ENCODE data around the gene CTNS.

The CTNS gene

DNA sequence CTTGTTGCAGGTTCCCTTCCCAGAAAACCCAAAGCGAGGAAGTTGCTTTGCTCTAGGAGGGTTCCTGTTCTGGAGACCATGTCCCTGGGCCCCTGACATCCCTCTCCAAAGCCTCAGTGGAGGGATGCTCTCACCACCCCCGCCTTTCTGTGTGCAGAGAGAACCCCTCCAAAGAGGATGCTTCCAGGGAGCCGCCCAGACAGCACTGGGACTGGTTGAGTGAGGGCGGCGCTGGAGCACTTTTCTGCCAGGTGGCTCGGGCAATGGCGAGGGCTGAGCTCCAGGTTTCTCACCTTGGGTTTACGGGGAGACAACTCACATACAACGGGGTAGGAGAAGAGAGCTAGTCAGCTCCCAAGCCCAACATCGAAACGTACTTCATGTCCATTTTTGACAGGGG, 39.3 kb downstream of the CTNS start:
- H3K27ac ChIP-seq (ENCODE audit: insufficient read depth in 1 of 2, low read depth in 1 of 2, low read length in 2 of 2, poor library complexity in 1 of 2, severe bottlenecking in 2 of 2), result no peak overlapping the region
- CTCF ChIA-PET, result interaction anchor here (1.5 kb wide), 1 partner anchor 155 kb away, joined by 3 read pairs; no protein-coding TSS in a partner anchor
- no peak overlapping the region for H3K4me3 ChIP-seq (ENCODE audit: control insufficient read depth in 1 of 7, extremely low read depth in 1 of 7, insufficient read depth in 4 of 7, low read depth in 2 of 7, low read length in 6 of 7)
- peaks cover 0 to 3% (median 1%) of the 10 kb centered on the region in 4 experiments for H3K36me3 ChIP-seq (ENCODE audit: control insufficient read depth in 4 of 4, insufficient read depth in 4 of 4, low read length in 3 of 4)
- no peak for DNase-seq
- H3K27me3 ChIP-seq (replicated peaks in 2 of 5; ENCODE audit: control insufficient read depth in 4 of 5, insufficient read depth in 5 of 5, low read length in 4 of 5), result no peaks in the 10 kb centered on the region
- no peaks in the 10 kb centered on the region for H3K4me1 ChIP-seq (ENCODE audit: control extremely low read depth in 1 of 4, control insufficient read depth in 4 of 4, insufficient read depth in 4 of 4, low read length in 3 of 4)
- POLR2A ChIA-PET, result no interaction called here
- no peaks in the 10 kb centered on the region for H3K9me3 ChIP-seq (ENCODE audit: control extremely low read depth in 1 of 5, control insufficient read depth in 4 of 5, insufficient read depth in 2 of 5, low read depth in 1 of 5, low read length in 4 of 5)
- 94% methylated on average over 11 of the region's 11 CpGs for WGBS (ENCODE audit: insufficient coverage)

DNA sequence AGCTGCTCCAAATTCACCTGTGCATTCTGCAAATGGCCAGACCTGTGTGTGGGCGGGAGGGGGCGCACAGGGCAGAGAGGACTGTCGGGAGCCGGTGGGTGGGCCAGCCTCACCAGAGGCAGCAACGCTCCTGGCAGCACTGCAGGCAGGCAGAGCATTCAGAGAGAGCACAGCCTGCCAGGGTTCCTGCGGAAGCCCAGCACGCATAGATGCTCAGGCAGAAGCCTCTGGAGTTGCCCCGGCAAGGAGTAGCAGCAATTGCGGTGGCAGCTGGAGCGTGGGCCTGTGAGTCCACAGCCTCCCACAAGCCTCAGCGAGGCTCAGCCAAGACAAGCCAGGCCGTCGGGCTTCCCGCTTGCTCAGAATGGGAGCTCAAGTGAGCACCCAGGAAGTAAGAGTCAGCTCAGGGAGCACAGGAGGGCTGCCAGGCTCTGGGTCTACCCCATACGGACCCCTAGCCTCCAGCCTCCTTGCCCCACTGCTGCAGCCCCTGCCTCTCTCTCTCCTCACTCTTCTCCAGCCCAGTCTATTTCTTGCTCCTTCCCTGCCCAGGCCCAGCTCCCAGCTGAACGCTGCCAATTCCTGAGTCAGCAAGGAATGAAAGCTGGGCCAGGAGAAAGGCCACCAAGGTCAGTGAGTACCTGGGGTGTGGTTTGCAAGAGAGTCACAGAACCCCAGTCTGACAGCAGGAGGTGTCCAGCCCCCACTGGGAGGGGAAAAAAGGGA, 41.7 kb downstream of the CTNS start:
- no peak for DNase-seq
- H3K27ac ChIP-seq (ENCODE audit: insufficient read depth in 1 of 2, low read depth in 1 of 2, low read length in 2 of 2, poor library complexity in 1 of 2, severe bottlenecking in 2 of 2), result no peak overlapping the region
- ChIA-PET POLR2A (no interaction called here), CTCF (interaction anchor here (0.9 to 1.3 kb wide), 4 partner anchors 14 to 149 kb away, joined by 3 to 4 read pairs (median 3); no protein-coding TSS in a partner anchor)
- no peak overlapping the region for H3K4me3 ChIP-seq (ENCODE audit: control insufficient read depth in 1 of 7, extremely low read depth in 1 of 7, insufficient read depth in 4 of 7, low read depth in 2 of 7, low read length in 6 of 7)
- H3K27me3 ChIP-seq (replicated peaks in 2 of 5; ENCODE audit: control insufficient read depth in 4 of 5, insufficient read depth in 5 of 5, low read length in 4 of 5), result no peaks in the 10 kb centered on the region
- no peaks in the 10 kb centered on the region for H3K9me3 ChIP-seq (ENCODE audit: control extremely low read depth in 1 of 5, control insufficient read depth in 4 of 5, insufficient read depth in 2 of 5, low read depth in 1 of 5, low read length in 4 of 5)
- 93% methylated on average over 16 of the region's 16 CpGs for WGBS (ENCODE audit: insufficient coverage)
- H3K36me3 ChIP-seq (ENCODE audit: control insufficient read depth in 4 of 4, insufficient read depth in 4 of 4, low read length in 3 of 4), result no peaks in the 10 kb centered on the region
- H3K4me1 ChIP-seq (ENCODE audit: control extremely low read depth in 1 of 4, control insufficient read depth in 4 of 4, insufficient read depth in 4 of 4, low read length in 3 of 4), result peaks cover 0 to 2% (median 0%) of the 10 kb centered on the region in 4 experiments

DNA sequence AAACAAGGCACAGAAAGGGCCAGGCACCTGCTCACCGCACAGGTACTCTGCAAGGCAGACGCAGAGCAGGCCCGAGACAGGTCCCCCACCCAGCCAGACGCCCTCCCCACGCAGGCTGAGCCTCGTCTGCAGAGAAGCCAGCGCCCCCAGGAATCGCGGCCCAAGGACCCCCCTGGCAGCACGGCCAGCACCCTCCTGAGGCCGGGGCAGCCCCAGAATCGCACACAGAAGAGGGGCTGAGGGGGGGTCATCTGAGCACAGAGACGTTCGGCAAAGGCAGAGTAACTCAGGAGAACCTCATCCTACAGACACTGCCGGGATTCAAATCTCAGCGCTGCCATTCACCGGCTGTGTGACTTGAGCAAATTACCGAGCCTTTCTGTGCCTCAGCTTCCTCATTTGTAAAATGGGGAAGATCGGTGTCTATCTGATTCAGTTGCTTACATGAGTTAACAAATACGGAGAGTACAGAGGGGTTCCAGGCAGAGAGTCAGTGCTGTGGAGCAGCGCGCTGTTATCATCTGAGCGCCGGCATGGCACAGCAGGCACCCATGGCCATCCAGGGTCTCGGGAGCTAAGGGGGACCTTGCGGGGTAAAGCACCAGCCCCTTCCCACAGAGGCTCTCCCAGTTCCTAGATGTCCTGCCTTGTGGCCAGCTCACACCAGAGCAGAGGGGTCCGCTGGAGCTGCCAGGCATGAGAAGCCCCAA, 42.4 kb downstream of the CTNS start:
- H3K4me3 ChIP-seq (ENCODE audit: control insufficient read depth in 1 of 7, extremely low read depth in 1 of 7, insufficient read depth in 4 of 7, low read depth in 2 of 7, low read length in 6 of 7), result no peak overlapping the region
- H3K27ac ChIP-seq (ENCODE audit: insufficient read depth in 1 of 2, low read depth in 1 of 2, low read length in 2 of 2, poor library complexity in 1 of 2, severe bottlenecking in 2 of 2), result no peak overlapping the region
- POLR2A ChIA-PET, result no interaction called here
- H3K36me3 ChIP-seq (ENCODE audit: control insufficient read depth in 4 of 4, insufficient read depth in 4 of 4, low read length in 3 of 4), result no peaks in the 10 kb centered on the region
- H3K9me3 ChIP-seq (ENCODE audit: control extremely low read depth in 1 of 5, control insufficient read depth in 4 of 5, insufficient read depth in 2 of 5, low read depth in 1 of 5, low read length in 4 of 5), result no peaks in the 10 kb centered on the region
- H3K4me1 ChIP-seq (ENCODE audit: control extremely low read depth in 1 of 4, control insufficient read depth in 4 of 4, insufficient read depth in 4 of 4, low read length in 3 of 4), result peaks cover 0 to 2% (median 0%) of the 10 kb centered on the region in 4 experiments
- H3K27me3 ChIP-seq (replicated peaks in 2 of 5; ENCODE audit: control insufficient read depth in 4 of 5, insufficient read depth in 5 of 5, low read length in 4 of 5), result peaks cover 0 to 3% (median 0%) of the 10 kb centered on the region in 5 experiments
- DNase-seq, result no peak
- 94% methylated on average over 27 of the region's 27 CpGs for WGBS (ENCODE audit: insufficient coverage)
- CTCF ChIA-PET, result interaction anchor here (0.9 to 1.3 kb wide), 5 partner anchors 13 to 149 kb away, joined by 3 to 4 read pairs (median 3); no protein-coding TSS in a partner anchor

DNA sequence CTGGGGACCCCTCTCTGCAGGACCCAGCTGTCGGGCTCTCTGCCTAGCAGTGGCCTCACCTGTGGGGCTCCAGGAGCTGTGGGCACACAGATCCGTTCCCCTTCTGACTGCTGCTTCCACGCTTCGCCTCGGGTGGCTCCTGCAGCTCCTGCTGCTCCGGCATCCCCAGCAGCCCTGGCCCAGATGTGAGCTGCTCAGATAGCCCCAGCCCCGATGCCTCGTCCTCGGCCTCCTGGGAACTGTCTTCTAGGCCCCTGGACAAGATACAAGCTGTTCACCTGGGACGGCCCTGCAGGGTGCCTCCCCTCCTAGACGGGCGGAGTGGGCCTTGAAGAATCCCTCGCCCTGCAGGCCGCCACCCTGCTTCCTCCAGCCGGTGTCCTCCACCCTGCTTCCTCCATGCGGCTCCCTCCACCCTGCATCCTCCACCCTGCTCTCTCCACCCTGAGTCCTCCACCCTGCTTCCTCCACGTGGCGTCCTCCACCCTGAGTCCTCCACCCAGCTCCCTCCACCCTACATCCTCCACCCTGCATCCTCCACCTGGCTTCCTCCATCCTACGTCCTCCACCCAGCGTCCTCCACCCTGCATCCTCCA, 43.1 kb downstream of the CTNS start:
- Histone ChIP-seq H3K27ac (ENCODE audit: insufficient read depth in 1 of 2, low read depth in 1 of 2, low read length in 2 of 2, poor library complexity in 1 of 2, severe bottlenecking in 2 of 2) (no peak overlapping the region), H3K9me3 (ENCODE audit: control extremely low read depth in 1 of 5, control insufficient read depth in 4 of 5, insufficient read depth in 2 of 5, low read depth in 1 of 5, low read length in 4 of 5) (no peaks in the 10 kb centered on the region), H3K36me3 (ENCODE audit: control insufficient read depth in 4 of 4, insufficient read depth in 4 of 4, low read length in 3 of 4) (no peaks in the 10 kb centered on the region), H3K4me3 (ENCODE audit: control insufficient read depth in 1 of 7, extremely low read depth in 1 of 7, insufficient read depth in 4 of 7, low read depth in 2 of 7, low read length in 6 of 7) (no peak overlapping the region), H3K27me3 (replicated peaks in 2 of 5; ENCODE audit: control insufficient read depth in 4 of 5, insufficient read depth in 5 of 5, low read length in 4 of 5) (peaks cover 0 to 3% (median 0%) of the 10 kb centered on the region in 5 experiments), H3K4me1 (ENCODE audit: control extremely low read depth in 1 of 4, control insufficient read depth in 4 of 4, insufficient read depth in 4 of 4, low read length in 3 of 4) (peaks cover 0 to 2% (median 0%) of the 10 kb centered on the region in 4 experiments)
- no peak for DNase-seq
- ChIA-PET CTCF (interaction anchor here (0.9 to 1.3 kb wide), 4 partner anchors 12 to 148 kb away, joined by 3 to 4 read pairs (median 4); no protein-coding TSS in a partner anchor), POLR2A (no interaction called here)
- 85% methylated on average over 18 of the region's 20 CpGs for WGBS (ENCODE audit: insufficient coverage)

DNA sequence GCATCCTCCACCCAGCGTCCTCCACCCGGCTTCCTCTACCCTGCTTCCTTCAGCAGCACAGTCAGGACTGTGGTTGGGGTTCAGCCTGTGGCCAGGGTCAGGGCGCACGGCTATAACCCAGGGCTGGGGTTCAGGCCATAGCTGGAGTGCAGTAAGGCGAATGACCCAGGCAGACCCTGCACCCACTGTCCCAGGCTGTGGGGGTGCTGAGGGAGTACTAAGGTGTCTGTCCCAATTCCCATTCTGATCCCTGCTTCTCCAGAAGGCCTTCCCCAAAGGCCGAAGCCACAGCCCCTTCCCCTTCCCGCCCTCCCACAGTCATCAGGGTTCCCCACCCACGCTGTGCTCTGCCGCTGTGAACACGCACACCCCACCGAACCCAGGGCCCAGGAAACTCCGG, 44.5 kb downstream of the CTNS start:
- Histone ChIP-seq H3K27ac (ENCODE audit: insufficient read depth in 1 of 2, low read depth in 1 of 2, low read length in 2 of 2, poor library complexity in 1 of 2, severe bottlenecking in 2 of 2) (no peak overlapping the region), H3K27me3 (replicated peaks in 2 of 5; ENCODE audit: control insufficient read depth in 4 of 5, insufficient read depth in 5 of 5, low read length in 4 of 5) (peaks cover 0 to 8% (median 0%) of the 10 kb centered on the region in 5 experiments), H3K36me3 (ENCODE audit: control insufficient read depth in 4 of 4, insufficient read depth in 4 of 4, low read length in 3 of 4) (no peaks in the 10 kb centered on the region), H3K4me1 (ENCODE audit: control extremely low read depth in 1 of 4, control insufficient read depth in 4 of 4, insufficient read depth in 4 of 4, low read length in 3 of 4) (peaks cover 0 to 2% (median 0%) of the 10 kb centered on the region in 4 experiments), H3K9me3 (ENCODE audit: control extremely low read depth in 1 of 5, control insufficient read depth in 4 of 5, insufficient read depth in 2 of 5, low read depth in 1 of 5, low read length in 4 of 5) (no peaks in the 10 kb centered on the region), H3K4me3 (ENCODE audit: control insufficient read depth in 1 of 7, extremely low read depth in 1 of 7, insufficient read depth in 4 of 7, low read depth in 2 of 7, low read length in 6 of 7) (no peak overlapping the region)
- ChIA-PET CTCF (no interaction called here), POLR2A (no interaction called here)
- WGBS (ENCODE audit: insufficient coverage), result 95% methylated on average over 10 of the region's 12 CpGs
- no peak for DNase-seq

DNA sequence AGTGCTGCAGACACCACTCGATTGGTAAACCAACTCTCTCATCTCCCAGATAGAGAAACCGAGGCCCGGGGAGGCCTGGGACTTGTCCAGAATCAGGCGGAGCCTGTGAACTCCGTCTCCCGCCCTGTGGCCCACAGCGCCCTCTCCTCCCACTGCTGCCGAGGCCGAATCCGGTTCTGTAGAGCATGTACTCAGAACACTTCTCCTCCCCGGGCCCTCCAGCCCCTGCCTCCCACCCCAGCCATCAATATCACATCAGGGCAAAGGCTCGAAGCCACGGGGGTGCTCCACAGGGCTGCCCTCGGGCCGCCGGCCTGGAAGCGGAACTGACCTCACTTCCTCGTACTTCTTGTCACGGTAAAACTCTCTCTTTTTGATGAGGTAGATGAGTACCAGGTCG, 45.0 kb downstream of the CTNS start:
- no peak for DNase-seq
- peaks cover 0 to 2% (median 0%) of the 10 kb centered on the region in 4 experiments for H3K4me1 ChIP-seq (ENCODE audit: control extremely low read depth in 1 of 4, control insufficient read depth in 4 of 4, insufficient read depth in 4 of 4, low read length in 3 of 4)
- ChIA-PET POLR2A (no interaction called here), CTCF (interaction anchor here (1.5 kb wide), 1 partner anchor 11 kb away, joined by 5 read pairs; no protein-coding TSS in a partner anchor)
- WGBS (ENCODE audit: insufficient coverage), result 87% methylated on average over 17 of the region's 20 CpGs
- no peaks in the 10 kb centered on the region for H3K36me3 ChIP-seq (ENCODE audit: control insufficient read depth in 4 of 4, insufficient read depth in 4 of 4, low read length in 3 of 4)
- peaks cover 0 to 8% (median 0%) of the 10 kb centered on the region in 5 experiments for H3K27me3 ChIP-seq (replicated peaks in 2 of 5; ENCODE audit: control insufficient read depth in 4 of 5, insufficient read depth in 5 of 5, low read length in 4 of 5)
- no peak overlapping the region for H3K4me3 ChIP-seq (ENCODE audit: control insufficient read depth in 1 of 7, extremely low read depth in 1 of 7, insufficient read depth in 4 of 7, low read depth in 2 of 7, low read length in 6 of 7)
- no peaks in the 10 kb centered on the region for H3K9me3 ChIP-seq (ENCODE audit: control extremely low read depth in 1 of 5, control insufficient read depth in 4 of 5, insufficient read depth in 2 of 5, low read depth in 1 of 5, low read length in 4 of 5)
- no peak overlapping the region for H3K27ac ChIP-seq (ENCODE audit: insufficient read depth in 1 of 2, low read depth in 1 of 2, low read length in 2 of 2, poor library complexity in 1 of 2, severe bottlenecking in 2 of 2)
